ENCODE results near the gene KLK15. TPM values are rescaled to one million over a fixed set of nuclear protein-coding genes. Genes with fewer than 3 reads are reported as not detected.

The KLK15 gene, protein sequence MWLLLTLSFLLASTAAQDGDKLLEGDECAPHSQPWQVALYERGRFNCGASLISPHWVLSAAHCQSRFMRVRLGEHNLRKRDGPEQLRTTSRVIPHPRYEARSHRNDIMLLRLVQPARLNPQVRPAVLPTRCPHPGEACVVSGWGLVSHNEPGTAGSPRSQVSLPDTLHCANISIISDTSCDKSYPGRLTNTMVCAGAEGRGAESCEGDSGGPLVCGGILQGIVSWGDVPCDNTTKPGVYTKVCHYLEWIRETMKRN
- not detected for total RNA-seq

DNA sequence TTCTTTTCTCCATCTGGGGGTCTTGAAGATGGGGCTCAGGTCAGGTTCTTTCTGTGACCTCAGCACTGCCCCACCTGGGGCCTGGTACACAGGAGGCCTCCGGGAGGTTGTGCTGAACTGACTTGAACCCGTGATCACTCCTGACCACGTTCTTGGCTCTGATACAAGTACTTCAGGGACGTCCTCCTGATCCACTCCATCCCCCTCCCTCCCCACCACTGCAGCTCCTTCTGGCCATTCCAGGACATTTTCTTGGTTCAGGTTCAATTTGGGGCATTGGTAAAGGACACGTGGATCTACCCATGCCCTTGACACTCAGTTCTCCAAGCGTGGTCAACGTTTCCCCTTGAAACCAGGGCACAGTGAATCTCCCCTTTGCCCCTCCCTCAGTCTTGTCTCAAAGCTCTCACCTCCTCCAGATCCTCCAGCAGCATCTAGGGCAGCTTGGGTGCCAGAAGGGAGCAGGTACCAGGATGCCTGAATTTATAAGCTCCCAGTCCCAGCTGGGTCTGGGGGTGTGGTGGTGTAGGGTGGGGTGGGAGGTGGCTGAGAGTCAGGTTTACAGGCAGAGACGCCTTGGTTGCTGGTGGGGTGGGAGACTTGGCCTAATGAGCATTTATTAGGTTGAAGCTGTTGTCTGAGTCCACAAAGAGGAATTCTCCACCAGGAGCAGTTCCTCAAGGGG lies at the start of gene KLK15:
KLK15 (minus strand) TSS at position 458 of the 685 bp plus-strand sequence. CDS start 2,082 bp downstream, outside the sequence.
- no peak for DNase-seq (ENCODE audit: low read depth in 2 of 3, low spot score in 2 of 3)

DNA sequence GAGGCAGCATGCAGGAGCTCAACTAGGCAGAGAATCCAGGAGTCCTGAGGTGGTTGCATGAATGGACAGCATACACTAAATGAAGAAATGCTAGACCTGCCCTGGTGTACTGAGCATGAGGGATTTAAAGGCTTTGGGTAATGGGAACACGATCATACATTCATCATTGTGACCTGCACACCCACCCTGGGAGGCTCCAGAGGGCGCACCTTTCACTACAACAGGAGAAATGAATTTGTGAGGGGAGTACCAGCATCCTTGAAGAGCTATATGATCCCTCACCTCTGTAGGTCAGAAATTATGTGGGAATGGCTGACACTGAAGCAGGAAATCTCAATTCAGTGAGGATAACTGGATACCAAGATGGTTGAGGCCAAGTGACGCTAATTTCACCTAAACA lies 48.8 kb upstream of the KLK15 start:
- DNase-seq (ENCODE audit: low read depth in 2 of 3, low spot score in 2 of 3) = no peak

DNA sequence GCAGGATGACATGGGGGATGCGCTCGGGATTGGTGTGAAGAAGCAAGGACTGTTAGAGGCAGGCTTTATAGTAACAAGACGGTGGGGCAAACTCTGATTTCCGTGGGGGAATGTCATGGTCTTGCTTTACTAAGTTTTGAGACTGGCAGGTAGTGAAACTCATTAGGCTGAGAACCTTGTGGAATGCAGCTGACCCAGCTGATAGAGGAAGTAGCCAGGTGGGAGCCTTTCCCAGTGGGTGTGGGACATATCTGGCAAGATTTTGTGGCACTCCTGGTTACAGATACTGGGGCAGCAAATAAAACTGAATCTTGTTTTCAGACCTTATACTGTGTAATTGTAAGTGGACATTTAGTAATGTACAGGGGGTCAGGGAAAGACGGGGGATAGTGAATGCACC lies 46.9 kb upstream of the KLK15 start:
- DNase-seq (ENCODE audit: low read depth in 2 of 3, low spot score in 2 of 3) = no peak

DNA sequence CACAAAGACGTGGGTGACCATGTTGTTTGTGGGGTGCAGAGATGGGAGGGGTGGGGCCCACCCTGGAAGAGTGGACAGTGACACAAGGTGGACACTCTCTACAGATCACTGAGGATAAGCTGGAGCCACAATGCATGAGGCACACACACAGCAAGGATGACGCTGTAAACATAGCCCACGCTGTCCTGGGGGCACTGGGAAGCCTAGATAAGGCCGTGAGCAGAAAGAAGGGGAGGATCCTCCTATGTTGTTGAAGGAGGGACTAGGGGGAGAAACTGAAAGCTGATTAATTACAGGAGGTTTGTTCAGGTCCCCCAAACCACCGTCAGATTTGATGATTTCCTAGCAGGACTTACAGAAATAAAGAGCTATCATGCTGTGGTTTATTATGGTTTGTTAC lies 45.5 kb upstream of the KLK15 start:
- DNase-seq (ENCODE audit: low read depth in 2 of 3, low spot score in 2 of 3) = no peak

DNA sequence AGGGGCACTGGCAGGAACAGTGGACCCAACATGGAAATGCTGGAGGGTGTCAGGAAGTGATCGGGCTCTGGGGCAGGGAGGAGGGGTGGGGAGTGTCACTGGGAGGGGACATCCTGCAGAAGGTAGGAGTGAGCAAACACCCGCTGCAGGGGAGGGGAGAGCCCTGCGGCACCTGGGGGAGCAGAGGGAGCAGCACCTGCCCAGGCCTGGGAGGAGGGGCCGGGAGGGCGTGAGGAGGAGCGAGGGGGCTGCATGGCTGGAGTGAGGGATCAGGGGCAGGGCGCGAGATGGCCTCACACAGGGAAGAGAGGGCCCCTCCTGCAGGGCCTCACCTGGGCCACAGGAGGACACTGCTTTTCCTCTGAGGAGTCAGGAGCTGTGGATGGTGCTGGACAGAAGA lies 44.0 kb upstream of the KLK15 start:
- DNase-seq (ENCODE audit: low read depth in 2 of 3, low spot score in 2 of 3) = no peak

DNA sequence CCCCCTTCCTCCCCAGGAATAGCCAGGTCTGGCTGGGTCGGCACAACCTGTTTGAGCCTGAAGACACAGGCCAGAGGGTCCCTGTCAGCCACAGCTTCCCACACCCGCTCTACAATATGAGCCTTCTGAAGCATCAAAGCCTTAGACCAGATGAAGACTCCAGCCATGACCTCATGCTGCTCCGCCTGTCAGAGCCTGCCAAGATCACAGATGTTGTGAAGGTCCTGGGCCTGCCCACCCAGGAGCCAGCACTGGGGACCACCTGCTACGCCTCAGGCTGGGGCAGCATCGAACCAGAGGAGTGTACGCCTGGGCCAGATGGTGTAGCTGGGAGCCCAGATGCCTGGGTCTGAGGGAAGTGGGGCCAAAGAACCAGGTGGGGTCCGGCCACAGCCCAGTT lies 43.1 kb upstream of the KLK15 start:
- no peak for DNase-seq (ENCODE audit: low read depth in 2 of 3, low spot score in 2 of 3)

DNA sequence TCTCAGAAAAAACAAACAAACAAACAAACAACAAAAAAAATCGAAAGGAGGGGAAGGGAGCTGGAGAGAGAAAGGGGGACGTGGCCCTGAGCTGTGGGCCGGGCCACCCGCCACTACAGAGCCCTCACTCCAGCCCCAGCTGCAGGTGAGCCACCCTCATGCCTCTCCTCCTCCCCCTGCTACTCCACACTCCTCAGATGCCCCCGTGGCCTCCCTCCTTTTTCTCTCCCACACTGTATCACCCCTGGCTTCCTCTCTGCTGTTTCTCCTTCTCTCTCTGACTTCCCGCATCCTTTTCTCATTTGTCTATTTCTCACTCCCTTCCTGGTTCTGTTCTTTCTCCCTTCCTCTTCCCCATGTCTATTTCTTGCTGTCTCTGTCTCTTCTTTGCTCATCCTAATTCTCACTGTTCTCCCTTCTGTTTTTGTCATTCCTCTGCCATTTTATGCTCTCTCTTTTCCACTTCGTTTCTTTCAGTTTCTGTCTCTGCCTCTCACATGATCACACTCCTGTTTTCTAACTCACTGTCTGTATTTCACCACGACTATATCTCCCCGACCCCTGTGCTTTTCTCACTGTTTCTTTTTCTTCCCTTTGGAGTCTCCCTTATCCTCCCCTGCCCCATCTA lies 42.5 kb upstream of the KLK15 start:
- no peak for DNase-seq (ENCODE audit: low read depth in 2 of 3, low spot score in 2 of 3)

DNA sequence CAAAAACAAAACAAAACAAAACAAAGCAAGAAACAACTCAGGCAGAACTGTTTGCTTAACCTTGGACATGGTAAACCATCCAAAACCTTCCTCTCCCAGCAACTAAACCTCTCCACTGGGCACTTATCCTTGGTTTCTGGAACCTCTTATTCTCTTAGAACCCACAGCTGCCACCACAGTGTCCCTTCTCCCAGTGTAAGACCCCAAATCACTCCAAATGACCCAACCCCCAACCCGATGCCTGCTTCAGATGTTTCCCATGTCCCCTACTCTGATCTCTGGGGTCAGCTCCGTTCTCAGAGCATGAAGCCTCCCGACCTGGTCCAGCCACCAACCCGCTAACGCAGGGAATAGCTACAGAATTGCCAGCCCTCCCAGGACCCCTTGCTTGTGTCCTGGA lies 40.8 kb upstream of the KLK15 start:
- no peak for DNase-seq (ENCODE audit: low read depth in 2 of 3, low spot score in 2 of 3)

DNA sequence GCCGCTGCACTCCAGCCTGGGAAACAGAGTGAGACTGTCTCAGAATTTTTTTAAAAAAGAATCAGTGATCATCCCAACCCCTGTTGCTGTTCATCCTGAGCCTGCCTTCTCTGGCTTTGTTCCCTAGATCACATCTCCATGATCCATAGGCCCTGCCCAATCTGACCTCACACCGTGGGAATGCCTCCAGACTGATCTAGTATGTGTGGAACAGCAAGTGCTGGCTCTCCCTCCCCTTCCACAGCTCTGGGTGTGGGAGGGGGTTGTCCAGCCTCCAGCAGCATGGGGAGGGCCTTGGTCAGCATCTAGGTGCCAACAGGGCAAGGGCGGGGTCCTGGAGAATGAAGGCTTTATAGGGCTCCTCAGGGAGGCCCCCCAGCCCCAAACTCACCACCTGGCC lies 39.7 kb upstream of the KLK15 start, which contains the start of gene KLK2:
KLK2 (plus strand) TSS at position 384 of the 400 bp plus-strand sequence. CDS start 35 bp downstream, outside the sequence.
- DNase-seq (ENCODE audit: low read depth in 2 of 3, low spot score in 2 of 3) = no peak

DNA sequence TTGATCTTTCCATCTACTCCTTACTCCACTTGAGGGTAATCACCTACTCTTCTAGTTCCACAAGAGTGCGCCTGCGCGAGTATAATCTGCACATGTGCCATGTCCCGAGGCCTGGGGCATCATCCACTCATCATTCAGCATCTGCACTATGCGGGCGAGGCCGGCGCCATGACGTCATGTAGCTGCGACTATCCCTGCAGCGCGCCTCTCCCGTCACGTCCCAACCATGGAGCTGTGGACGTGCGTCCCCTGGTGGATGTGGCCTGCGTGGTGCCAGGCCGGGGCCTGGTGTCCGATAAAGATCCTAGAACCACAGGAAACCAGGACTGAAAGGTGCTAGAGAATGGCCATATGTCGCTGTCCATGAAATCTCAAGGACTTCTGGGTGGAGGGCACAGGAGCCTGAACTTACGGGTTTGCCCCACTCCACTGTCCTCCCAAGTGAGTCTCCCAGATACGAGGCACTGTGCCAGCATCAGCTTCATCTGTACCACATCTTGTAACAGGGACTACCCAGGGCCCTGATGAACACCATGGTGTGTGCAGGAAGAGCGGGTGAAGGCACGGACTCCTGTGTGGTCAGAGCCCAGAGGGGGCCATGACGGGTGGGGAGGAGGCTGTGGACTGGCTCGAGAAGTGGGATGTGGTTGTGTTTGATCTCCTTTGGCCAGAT lies 37.2 kb upstream of the KLK15 start:
- DNase-seq (ENCODE audit: low read depth in 2 of 3, low spot score in 2 of 3) = peak in 1 of 3 donors; percentile 6

DNA sequence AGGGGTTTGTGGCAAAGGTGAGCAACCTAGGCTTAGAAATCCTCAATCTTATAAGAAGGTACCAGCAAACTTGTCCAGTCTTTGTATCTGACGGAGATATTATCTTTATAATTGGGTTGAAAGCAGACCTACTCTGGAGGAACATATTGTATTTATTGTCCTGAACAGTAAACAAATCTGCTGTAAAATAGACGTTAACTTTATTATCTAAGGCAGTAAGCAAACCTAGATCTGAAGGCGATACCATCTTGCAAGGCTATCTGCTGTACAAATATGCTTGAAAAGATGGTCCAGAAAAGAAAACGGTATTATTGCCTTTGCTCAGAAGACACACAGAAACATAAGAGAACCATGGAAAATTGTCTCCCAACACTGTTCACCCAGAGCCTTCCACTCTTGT lies 36.1 kb upstream of the KLK15 start:
- DNase-seq (ENCODE audit: low read depth in 2 of 3, low spot score in 2 of 3) = no peak

DNA sequence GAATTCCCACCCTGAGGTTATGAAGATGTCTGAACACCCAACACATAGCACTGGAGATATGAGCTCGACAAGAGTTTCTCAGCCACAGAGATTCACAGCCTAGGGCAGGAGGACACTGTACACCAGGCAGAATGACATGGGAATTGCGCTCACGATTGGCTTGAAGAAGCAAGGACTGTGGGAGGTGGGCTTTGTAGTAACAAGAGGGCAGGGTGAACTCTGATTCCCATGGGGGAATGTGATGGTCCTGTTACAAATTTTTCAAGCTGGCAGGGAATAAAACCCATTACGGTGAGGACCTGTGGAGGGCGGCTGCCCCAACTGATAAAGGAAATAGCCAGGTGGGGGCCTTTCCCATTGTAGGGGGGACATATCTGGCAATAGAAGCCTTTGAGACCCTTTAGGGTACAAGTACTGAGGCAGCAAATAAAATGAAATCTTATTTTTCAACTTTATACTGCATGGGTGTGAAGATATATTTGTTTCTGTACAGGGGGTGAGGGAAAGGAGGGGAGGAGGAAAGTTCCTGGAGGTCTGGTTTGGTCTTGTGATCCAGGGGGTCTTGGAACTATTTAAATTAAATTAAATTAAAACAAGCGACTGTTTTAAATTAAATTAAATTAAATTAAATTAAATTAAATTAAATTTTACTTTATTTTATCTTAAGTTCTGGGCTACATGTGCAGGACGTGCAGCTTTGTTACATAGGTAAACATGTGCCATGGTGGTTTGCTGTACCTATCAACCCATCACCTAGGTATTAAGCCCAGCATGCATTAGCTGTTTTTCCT lies 28.3 kb upstream of the KLK15 start:
- no peak for DNase-seq (ENCODE audit: low read depth in 2 of 3, low spot score in 2 of 3)

DNA sequence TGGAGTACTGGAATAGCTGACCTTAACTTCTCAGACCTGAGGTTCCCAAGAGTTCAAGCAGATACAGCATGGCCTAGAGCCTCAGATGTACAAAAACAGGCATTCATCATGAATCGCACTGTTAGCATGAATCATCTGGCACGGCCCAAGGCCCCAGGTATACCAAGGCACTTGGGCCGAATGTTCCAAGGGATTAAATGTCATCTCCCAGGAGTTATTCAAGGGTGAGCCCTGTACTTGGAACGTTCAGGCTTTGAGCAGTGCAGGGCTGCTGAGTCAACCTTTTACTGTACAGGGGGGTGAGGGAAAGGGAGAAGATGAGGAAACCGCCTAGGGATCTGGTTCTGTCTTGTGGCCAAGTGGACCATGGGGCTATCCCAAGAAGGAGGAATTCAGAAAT lies 27.6 kb upstream of the KLK15 start:
- DNase-seq (ENCODE audit: low read depth in 2 of 3, low spot score in 2 of 3) = no peak

DNA sequence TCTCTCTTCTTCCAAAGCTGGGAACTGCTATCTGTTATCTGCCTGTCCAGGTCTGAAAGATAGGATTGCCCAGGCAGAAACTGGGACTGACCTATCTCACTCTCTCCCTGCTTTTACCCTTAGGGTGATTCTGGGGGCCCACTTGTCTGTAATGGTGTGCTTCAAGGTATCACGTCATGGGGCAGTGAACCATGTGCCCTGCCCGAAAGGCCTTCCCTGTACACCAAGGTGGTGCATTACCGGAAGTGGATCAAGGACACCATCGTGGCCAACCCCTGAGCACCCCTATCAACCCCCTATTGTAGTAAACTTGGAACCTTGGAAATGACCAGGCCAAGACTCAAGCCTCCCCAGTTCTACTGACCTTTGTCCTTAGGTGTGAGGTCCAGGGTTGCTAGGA lies 26.5 kb upstream of the KLK15 start:
- no peak for DNase-seq (ENCODE audit: low read depth in 2 of 3, low spot score in 2 of 3)

DNA sequence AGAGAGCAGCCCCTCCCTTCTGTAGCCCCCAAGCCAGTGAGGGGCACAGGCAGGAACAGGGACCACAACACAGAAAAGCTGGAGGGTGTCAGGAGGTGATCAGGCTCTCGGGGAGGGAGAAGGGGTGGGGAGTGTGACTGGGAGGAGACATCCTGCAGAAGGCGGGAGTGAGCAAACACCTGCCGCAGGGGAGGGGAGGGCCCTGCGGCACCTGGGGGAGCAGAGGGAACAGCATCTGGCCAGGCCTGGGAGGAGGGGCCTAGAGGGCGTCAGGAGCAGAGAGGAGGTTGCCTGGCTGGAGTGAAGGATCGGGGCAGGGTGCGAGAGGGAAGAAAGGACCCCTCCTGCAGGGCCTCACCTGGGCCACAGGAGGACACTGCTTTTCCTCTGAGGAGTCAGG lies 25.5 kb upstream of the KLK15 start:
- DNase-seq (ENCODE audit: low read depth in 2 of 3, low spot score in 2 of 3) = no peak

DNA sequence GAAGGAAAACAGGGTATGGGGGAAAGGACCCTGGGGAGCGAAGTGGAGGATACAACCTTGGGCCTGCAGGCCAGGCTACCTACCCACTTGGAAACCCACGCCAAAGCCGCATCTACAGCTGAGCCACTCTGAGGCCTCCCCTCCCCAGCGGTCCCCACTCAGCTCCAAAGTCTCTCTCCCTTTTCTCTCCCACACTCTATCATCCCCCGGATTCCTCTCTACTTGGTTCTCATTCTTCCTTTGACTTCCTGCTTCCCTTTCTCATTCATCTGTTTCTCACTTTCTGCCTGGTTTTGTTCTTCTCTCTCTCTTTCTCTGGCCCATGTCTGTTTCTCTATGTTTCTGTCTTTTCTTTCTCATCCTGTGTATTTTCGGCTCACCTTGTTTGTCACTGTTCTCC lies 24.0 kb upstream of the KLK15 start:
- no peak for DNase-seq (ENCODE audit: low read depth in 2 of 3, low spot score in 2 of 3)

DNA sequence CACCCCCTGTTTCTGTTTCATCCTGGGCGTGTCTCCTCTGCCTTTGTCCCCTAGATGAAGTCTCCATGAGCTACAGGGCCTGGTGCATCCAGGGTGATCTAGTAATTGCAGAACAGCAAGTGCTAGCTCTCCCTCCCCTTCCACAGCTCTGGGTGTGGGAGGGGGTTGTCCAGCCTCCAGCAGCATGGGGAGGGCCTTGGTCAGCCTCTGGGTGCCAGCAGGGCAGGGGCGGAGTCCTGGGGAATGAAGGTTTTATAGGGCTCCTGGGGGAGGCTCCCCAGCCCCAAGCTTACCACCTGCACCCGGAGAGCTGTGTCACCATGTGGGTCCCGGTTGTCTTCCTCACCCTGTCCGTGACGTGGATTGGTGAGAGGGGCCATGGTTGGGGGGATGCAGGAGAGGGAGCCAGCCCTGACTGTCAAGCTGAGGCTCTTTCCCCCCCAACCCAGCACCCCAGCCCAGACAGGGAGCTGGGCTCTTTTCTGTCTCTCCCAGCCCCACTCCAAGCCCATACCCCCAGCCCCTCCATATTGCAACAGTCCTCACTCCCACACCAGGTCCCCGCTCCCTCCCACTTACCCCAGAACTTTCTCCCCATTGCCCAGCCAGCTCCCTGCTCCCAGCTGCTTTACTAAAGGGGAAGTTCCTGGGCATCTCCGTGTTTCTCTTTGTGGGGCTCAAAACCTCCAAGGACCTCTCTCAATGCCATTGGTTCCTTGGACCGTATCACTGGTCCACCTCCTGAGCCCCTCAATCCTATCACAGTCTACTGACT lies 21.4 kb upstream of the KLK15 start, which contains the start of gene KLK3:
KLK3 (plus strand) TSS at position 280 of the 775 bp plus-strand sequence; CDS start at position 321, 41 bp downstream.
- no peak for DNase-seq (ENCODE audit: low read depth in 2 of 3, low spot score in 2 of 3)

DNA sequence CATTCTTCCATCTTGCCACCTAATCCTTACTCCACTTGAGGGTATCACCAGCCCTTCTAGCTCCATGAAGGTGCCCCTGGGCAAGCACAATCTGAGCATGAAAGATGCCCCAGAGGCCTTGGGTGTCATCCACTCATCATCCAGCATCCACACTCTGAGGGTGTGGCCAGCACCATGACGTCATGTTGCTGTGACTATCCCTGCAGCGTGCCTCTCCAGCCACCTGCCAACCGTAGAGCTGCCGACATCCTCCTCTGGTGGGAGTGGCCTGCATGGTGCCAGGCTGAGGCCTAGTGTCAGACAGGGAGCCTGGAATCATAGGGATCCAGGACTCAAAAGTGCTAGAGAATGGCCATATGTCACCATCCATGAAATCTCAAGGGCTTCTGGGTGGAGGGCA lies 18.2 kb upstream of the KLK15 start:
- DNase-seq (ENCODE audit: low read depth in 2 of 3, low spot score in 2 of 3) = no peak

DNA sequence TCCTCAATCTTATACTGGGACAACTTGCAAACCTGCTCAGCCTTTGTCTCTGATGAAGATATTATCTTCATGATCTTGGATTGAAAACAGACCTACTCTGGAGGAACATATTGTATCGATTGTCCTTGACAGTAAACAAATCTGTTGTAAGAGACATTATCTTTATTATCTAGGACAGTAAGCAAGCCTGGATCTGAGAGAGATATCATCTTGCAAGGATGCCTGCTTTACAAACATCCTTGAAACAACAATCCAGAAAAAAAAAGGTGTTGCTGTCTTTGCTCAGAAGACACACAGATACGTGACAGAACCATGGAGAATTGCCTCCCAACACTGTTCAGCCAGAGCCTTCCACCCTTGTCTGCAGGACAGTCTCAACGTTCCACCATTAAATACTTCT lies 17.4 kb upstream of the KLK15 start:
- no peak for DNase-seq (ENCODE audit: low read depth in 2 of 3, low spot score in 2 of 3)
